H1 (cell line): ENCODE data around the gene LIFR. TPM values are rescaled to one million over a fixed set of nuclear protein-coding genes. Genes with fewer than 3 reads are reported as not detected.

Experiments
- CBX5 ChIP-seq: fragments of 300-800, 300-1000 bp; sonication (generic); IDR thresholded peaks from 2 replicates; pipeline ENCODE4 v1.7.1; 2016; ENCODE audit warnings: antibody characterized with exemption, low read length, low read depth
- CREB1 ChIP-seq: IDR thresholded peaks from 2 replicates; pipeline ENCODE4 v1.6.1; 2012; ENCODE audit warnings: inconsistent platforms
- MAFK ChIP-seq: IDR thresholded peaks from 2 replicates; pipeline ENCODE4 v1.6.1; 2012; ENCODE audit warnings: low read depth, mild to moderate bottlenecking, improper control_type of control experiment, low read length
- MAX ChIP-seq: IDR thresholded peaks from 2 replicates; pipeline ENCODE4 v1.6.1; 2012; ENCODE audit warnings: inconsistent platforms
- NANOG ChIP-seq: IDR thresholded peaks from 2 replicates; pipeline ENCODE4 v1.6.1; 2011; ENCODE audit warnings: low read length, low read depth, mild to moderate bottlenecking, inconsistent platforms; ENCODE audit not compliant: insufficient read depth, poor library complexity, severe bottlenecking
- SAP30 ChIP-seq: fragments of 300-600 bp; sonication (generic); IDR thresholded peaks from 2 replicates; pipeline ENCODE4 v1.7.1; 2012; ENCODE audit warnings: low read length, moderate library complexity, mild to moderate bottlenecking, inconsistent platforms; ENCODE audit not compliant: insufficient read depth, insufficient replicate concordance
- SIN3A ChIP-seq, 2 experiments: IDR thresholded peaks in 1 of 2; conservative IDR thresholded peaks in 1 of 2; 2 replicates each; pipeline ENCODE4 v1.6.1; 2011 to 2012; ENCODE audit warnings: low read length in 2 of 2, improper control_type of control experiment in 1 of 2, low read depth in 1 of 2, mild to moderate bottlenecking in 1 of 2
- TAF1 ChIP-seq: IDR thresholded peaks from 2 replicates; pipeline ENCODE4 v1.6.1; 2011; ENCODE audit warnings: mild to moderate bottlenecking, low read depth, low read length
- polyA plus RNA-seq, 7 experiments: library from polyadenylated mRNA; depleted of rRNA in 3 of 7; stranded (reverse) in 5 of 7; unstranded in 2 of 7; fragments of >200 nt in 5 of 7; fragments of 200-250 nt in 2 of 7; gene quantifications; 1 replicate in 5 of 7; 2 replicates in 1 of 7; 4 replicates in 1 of 7; pipeline versions ENCODE4 v1.2.1 to v1.2.3, GENCODE V29; 2011 to 2013; ENCODE audit warnings: missing spikeins in 2 of 7, mixed read lengths in 2 of 7
- total RNA-seq: library from RNA; stranded (reverse); fragmentation: NEBNext Ultra II Directional; extraction: Animal tissue kit (Norgen Biotek cat#: 25700); gene quantifications from 2 replicates; pipeline ENCODE4 v1.2.1, GENCODE V29; 2021

LIFR gene
- total and polyA plus RNA-seq, 2 of the 8 experiments (the other 6 are each of a cell fraction or from before 2014, with no cell fraction given): 2.0 to 18.9 TPM

- TF ChIP-seq MAFK (no peak), SAP30 (no peak), NANOG (no peak), TAF1 (no peak), CBX5 (no peak), MAX (no peak), SIN3A (conservative IDR thresholded peaks at IDR 0.05 in 1 of 2, IDR thresholded peaks at IDR 0.05 in 1 of 2; ENCODE audit: low read depth in 1 of 2, low read length in 2 of 2) (no peak), CREB1 (no peak)
Measured at GRCh38 chr5:38431242-38431853, 125.1 kb downstream of the LIFR start (continued).
